BJ (cell line): ENCODE data around the gene PIGK. TPM values are rescaled to one million over a fixed set of nuclear protein-coding genes. Genes with fewer than 3 reads are reported as not detected.

ENCODE experiments used
- CTCF ChIA-PET: fragments of 350-600 bp; formaldehyde crosslinking; extraction: SDS; loops from one replicate; lab custom pipeline; 2021; ENCODE audit warnings: antibody characterized with exemption, inconsistent platforms; lab: Yijun Ruan, JAX
- POLR2A ChIA-PET: fragments of 300-600 bp; sonication (Branson Sonifier 250); formaldehyde crosslinking; extraction: SDS; loops from one replicate; lab custom pipeline; 2021; ENCODE audit warnings: antibody characterized with exemption; lab: Charles Lee
- DNase-seq: peaks from one replicate; pipeline ENCODE4 v3.0.0-alpha.2; 2011; ENCODE audit warnings: low read depth
- H3K27me3 ChIP-seq: 2 replicates; pipeline ENCODE4 v1.6.0; 2011; ENCODE audit warnings: low read length; ENCODE audit not compliant: control insufficient read depth, insufficient read depth
- H3K36me3 ChIP-seq: 2 replicates; pipeline ENCODE4 v1.5.1; 2011; ENCODE audit warnings: low read length; ENCODE audit not compliant: control insufficient read depth, insufficient read depth
- H3K4me3 ChIP-seq: 2 replicates; pipeline ENCODE4 v1.5.1; 2011; ENCODE audit warnings: low read depth, mild to moderate bottlenecking, control low read depth, low read length
- polyA plus RNA-seq: library from polyadenylated mRNA; depleted of rRNA; stranded (reverse); fragments of >200 nt; gene quantifications from 2 replicates; pipeline ENCODE4 v1.2.3, GENCODE V29; 2011
- TF ChIP-seq, protein P1 (sequence below): IDR thresholded peaks from 2 replicates; pipeline ENCODE4 v1.5.1; 2011; ENCODE audit warnings: low read depth, mild to moderate bottlenecking, control low read depth, inconsistent platforms, low read length, moderate library complexity; ENCODE audit not compliant: insufficient read depth

Gene PIGK
- polyA plus RNA-seq, 1 experiment = 12.7 TPM

DNA sequence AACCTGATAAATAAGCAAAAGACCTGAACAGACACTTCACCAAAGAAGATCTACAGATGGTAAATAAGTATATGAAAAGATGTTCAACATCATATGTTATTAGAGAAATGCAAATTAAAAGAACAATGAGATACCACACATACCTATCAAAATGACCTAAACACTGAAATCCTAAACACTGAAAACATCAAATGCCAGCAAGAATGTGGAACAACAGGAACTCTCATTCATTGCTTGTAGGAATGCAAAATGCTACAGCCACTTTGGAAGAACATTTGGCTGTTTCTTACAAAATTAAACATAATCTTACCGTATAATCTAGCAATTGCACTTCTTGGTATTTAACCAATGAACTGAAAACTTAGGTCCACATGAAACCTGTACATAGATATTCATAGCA, 14.9 kb upstream of the PIGK start:
- DNase-seq = no peak
- Histone ChIP-seq H3K27me3 (no peaks in the 10 kb centered on the region), H3K4me3 (no peak overlapping the region), H3K36me3 (no peaks in the 10 kb centered on the region)
- POLR2A ChIA-PET = no interaction called here
- CTCF ChIA-PET = no interaction called here
- TF ChIP-seq, protein P1, sequence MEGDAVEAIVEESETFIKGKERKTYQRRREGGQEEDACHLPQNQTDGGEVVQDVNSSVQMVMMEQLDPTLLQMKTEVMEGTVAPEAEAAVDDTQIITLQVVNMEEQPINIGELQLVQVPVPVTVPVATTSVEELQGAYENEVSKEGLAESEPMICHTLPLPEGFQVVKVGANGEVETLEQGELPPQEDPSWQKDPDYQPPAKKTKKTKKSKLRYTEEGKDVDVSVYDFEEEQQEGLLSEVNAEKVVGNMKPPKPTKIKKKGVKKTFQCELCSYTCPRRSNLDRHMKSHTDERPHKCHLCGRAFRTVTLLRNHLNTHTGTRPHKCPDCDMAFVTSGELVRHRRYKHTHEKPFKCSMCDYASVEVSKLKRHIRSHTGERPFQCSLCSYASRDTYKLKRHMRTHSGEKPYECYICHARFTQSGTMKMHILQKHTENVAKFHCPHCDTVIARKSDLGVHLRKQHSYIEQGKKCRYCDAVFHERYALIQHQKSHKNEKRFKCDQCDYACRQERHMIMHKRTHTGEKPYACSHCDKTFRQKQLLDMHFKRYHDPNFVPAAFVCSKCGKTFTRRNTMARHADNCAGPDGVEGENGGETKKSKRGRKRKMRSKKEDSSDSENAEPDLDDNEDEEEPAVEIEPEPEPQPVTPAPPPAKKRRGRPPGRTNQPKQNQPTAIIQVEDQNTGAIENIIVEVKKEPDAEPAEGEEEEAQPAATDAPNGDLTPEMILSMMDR = no peak

DNA sequence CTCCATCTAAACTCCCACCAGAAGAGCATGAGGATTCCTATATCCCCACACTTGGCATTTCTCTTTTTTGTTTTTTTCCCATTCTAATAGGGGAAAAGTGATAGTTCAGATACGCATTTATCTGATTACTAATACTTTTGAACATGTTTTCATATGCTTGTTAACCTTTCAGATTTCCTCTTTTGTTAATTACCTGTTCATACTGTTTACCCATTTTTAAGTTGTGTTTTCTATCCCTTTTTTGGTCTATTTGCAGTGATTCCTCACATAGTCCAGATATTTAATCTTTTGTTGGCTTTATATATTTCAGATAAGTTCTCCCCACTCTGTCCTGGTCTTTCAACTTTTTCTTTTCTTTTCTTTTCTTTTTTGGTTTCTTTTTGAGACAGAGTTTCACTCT, 13.6 kb upstream of the PIGK start:
- H3K36me3 ChIP-seq = no peaks in the 10 kb centered on the region
- ChIA-PET CTCF (no interaction called here), POLR2A (no interaction called here)
- no peak overlapping the region for H3K4me3 ChIP-seq
- TF ChIP-seq, protein P1 = no peak
- no peak for DNase-seq
- no peaks in the 10 kb centered on the region for H3K27me3 ChIP-seq

DNA sequence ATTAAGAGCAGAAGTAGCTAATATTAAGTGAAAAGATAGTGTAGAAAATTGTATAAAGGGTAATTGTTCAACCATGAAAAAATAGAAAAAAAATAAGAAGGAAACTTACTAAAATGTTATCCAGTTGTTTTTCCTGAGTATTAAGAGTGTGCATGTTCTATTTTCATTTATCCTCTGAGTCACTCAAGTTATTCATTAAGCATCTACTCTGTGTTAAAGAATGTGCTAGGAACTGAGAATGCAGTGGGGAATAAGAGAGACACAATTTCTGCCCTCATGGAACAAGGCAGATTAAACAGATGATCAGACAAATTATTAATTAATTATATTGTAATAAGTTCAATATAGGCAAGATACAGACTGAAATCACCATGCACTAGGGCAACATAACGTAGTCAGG, 10.8 kb upstream of the PIGK start:
- H3K36me3 ChIP-seq = no peaks in the 10 kb centered on the region
- TF ChIP-seq, protein P1 = no peak
- no peak overlapping the region for H3K4me3 ChIP-seq
- no peak for DNase-seq
- ChIA-PET POLR2A (no interaction called here), CTCF (interaction anchor here (1.2 kb wide), 1 partner anchor 304 kb away, joined by 3 read pairs; no protein-coding TSS in a partner anchor)
- H3K27me3 ChIP-seq = no peaks in the 10 kb centered on the region

DNA sequence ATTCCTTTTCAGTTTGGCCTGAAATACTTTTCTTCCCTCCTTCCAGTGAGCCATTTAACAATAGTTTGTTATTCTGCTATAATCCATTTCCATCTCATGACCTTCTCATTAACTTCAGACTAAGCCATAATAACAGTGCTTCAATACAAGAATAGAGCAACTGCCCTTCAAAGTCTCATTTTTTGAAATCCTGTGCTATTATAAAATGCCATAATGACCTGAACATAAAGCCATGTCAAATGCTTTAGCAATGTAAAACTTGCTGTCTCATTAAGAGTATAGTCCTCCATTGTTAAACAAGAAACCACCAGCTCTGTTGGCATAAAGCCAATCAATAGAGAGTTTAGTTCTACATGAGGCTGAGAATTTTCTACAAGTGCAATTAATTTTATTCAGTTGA, 9.6 kb upstream of the PIGK start:
- DNase-seq = no peak
- ChIA-PET CTCF (no interaction called here), POLR2A (no interaction called here)
- H3K4me3 ChIP-seq = no peak overlapping the region
- no peaks in the 10 kb centered on the region for H3K36me3 ChIP-seq
- H3K27me3 ChIP-seq = no peaks in the 10 kb centered on the region
- TF ChIP-seq, protein P1 = no peak

DNA sequence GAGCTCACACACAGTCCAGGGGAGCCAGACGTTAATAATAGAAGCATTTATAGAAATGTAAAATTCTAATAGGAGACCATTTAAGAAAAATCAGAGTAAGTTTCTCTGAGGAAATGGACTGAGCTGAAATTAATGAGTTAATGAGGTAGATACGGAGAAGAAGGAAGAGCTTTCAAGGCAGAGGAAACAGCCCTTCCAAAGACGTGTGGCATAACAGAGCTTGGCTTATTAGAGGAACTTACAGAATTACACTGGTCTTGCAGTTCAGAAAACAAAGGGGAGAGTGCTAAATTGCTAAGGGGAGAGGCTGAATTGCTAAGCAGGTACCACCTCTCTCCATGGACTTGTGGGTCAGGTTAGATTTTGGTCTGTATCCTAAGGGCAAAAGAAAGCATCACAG, 8.2 kb upstream of the PIGK start:
- Histone ChIP-seq H3K27me3 (no peaks in the 10 kb centered on the region), H3K36me3 (no peaks in the 10 kb centered on the region), H3K4me3 (no peak overlapping the region)
- TF ChIP-seq, protein P1 = no peak
- DNase-seq = no peak
- ChIA-PET POLR2A (no interaction called here), CTCF (no interaction called here)
